Fibroblast of peridontal ligament (primary cell): Measurements from ENCODE around the gene HYI.

Experiments used
- DNase-seq: peaks from one replicate; pipeline ENCODE4 v3.0.0-alpha.2; 2010; ENCODE audit errors: extremely low read depth

The HYI gene

DNA sequence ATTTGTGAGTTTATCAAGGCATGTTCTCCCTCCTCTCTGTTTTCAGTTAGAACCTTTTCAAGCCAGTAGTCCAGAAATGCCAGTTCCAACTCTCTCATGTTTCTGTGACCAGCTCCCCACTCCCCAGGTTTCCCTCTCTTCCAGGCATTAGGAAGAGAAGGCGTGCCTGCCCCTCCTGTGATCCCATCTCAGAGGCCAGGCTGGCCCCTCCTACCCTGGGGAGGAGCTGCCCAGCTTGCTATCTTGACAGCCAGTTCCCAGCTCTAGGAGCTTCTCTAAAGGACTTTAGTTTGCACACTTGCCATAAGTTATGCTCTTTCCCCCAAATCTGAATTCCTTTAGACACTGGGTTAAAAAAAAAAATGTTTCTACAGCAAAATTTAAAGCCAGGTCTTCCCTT lies 8.9 kb downstream of the HYI start:
- no peak for DNase-seq

DNA sequence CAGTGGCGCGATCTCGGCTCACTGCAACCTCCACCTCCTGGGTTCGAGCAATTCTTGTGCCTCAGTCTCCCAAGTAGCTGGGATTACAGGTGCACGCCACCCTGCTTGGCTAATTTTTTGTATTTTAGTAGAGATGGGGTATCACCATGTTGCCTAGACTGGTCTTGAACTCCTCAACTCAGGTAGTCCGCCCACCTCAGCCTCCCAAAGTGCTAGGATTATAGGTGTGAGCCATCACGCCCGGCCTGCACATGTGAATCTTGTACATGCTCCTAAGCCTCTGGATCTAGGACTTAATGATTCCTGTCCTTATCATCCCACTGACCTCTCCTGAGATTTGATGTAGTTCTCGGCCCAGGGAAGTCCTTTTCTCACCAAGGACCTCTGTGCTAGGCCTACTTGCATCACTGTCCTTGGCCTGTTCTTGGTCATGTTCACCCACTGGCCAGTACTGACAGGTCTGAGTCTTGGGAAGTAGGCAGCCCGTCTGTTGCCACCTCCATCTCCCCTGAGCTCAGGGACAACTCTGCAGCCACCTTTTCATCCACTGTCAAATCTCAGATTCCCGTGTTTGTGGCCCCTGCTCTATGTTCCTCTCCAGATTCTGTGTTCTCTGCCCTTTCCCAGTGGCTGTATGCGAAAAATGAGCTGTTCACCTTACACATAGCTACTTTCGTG lies 9.4 kb downstream of the HYI start:
- DNase-seq: no peak

DNA sequence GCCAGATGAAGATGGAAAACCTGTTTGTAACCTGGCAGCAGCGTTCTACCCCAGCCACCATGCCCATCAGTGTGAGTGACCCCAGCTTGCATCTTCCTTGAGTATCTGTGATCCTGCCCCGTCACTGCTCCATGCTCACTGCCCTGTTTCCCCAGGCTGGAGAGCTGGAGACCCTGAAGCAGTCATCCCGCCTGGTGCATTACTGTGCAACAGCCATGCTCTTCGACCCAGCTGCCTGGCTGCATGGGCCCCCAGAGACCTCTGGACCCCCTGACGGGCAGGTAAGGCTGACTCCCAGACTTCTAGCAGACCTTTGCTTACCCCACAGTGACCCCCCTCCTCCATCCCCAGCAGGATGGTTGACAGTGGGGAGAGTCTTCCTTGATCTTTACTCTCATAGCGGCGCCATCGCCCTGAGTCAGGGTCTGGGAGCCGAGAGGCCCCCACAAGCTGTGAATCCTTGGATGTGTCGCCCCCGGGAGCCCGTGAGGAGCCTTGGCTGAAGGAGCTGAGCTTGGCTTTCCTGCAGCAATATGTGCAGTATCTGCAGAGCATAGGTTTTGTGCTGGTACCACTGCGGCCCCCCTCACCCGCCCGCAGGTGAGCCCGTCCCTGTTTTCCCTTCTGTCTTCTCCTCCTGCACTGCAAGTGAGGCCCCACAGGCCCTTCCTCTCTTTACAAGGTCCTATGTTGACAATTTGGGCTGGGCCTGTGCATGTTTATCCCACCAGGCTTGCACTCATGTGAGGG lies 10.4 kb downstream of the HYI start:
- no peak for DNase-seq

- no peak for DNase-seq
Observed at GRCh38 chr1:43442756-43443155, 11.0 kb downstream of the HYI start.

DNA sequence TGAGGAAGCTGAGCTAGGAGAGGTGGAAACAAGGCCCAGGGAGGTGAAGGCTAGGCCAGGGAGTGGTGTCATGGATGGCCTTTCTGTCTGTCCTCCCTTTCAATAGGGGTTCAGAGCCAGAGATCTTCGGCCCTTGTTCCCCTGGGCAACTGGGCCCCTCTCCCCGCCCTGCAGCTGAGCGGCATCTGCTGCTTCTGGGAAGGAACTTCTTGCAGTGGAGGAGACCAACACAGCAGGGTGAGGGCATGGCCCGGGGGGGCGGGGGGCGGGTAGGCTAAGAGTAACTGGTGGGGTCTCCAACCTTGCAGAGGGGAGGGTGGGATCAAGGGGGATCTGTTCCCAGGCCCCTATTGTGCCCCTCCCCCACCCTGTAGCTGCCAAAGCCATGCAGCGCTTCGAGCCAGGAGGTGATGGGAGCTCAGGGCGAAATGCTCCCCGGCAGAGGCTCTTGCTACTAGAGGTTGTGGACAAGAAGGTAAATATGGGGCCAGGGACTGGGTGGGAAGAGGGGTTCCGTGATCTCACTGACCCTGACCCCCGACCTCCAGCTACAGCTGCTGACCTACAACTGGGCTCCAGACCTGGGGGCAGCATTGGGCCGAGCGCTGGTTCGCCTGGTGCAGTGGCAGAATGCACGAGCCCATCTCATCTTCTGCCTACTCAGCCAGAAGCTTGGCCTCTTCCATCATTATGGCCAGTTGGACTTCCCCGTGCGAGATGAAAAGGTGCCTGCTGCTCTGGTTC lies 11.7 kb downstream of the HYI start:
- no peak for DNase-seq

GRCh38 chr1:43441166-43441893 lies 12.4 kb downstream of the HYI start:
- DNase-seq: no peak

DNA sequence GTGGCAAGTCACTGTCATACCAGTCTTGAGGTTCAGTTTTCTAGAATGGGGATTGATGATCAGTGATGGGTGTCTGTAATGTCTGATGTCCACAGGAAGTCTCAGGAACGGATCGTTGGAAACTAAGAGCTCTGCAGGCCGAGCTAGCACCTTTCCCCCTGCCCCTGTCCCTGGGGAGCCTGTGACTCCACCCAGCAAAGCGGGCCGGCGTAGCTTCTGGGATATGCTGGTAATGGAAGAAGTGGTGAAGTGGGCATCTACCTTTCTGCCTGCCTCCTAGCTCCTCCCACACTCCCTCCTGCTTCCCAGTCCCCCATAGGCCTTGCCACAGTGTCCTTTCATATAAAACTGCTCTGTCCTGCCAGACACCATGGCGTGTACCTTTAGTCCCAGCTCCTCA lies 13.4 kb downstream of the HYI start:
- no peak for DNase-seq

GRCh38 chr1:43439781-43440180 lies 13.9 kb downstream of the HYI start:
- no peak for DNase-seq

DNA sequence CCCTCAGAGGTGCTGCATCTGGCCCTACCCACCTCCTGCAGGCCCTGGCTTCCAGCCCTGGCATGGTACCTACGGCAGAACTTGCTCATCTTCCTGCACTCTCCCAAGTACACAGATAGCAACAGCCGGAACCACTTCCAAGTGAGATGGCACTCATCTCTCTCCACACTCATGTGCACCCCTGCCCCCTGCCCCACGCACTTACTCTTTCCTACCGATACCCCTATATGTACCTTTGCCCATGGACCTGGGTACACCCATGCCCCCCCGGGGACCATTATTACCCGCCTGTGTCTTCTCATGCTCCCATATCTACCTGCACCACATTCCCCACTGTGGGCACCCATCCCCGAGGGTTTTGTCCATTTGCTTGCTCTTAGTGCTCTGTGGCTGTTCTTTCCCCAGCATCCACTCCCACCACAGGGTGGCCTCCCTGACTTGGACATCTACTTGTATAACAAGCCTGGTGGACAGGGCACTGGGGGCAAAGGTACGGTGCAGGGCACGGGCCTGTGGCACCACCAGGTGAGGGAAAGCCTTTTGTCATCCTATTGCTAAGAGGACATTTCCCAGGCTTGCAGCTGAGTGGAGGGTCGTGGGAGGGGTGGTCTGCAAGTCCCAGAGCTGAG lies 14.7 kb downstream of the HYI start:
- no peak for DNase-seq

DNA sequence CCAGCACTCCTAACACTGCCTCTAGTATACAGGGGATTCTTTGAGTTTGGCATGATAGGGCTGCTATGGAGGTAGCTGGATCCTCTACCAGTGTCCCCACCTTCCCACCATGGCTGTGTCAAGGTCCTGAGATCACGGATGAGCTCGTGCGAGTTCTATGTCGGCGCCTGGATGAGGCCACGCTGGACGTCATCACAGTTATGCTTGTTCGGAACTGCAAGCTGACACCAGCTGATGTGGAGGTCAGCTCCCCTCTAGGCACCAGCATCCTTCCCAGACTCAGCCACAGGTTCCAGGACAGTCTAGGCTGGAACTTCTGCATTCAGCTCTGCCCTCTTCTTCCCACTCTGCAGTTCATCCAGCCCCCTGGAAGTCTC lies 15.2 kb downstream of the HYI start:
- DNase-seq: no peak

GRCh38 chr1:43438006-43438405 lies 15.7 kb downstream of the HYI start:
- DNase-seq: no peak

DNA sequence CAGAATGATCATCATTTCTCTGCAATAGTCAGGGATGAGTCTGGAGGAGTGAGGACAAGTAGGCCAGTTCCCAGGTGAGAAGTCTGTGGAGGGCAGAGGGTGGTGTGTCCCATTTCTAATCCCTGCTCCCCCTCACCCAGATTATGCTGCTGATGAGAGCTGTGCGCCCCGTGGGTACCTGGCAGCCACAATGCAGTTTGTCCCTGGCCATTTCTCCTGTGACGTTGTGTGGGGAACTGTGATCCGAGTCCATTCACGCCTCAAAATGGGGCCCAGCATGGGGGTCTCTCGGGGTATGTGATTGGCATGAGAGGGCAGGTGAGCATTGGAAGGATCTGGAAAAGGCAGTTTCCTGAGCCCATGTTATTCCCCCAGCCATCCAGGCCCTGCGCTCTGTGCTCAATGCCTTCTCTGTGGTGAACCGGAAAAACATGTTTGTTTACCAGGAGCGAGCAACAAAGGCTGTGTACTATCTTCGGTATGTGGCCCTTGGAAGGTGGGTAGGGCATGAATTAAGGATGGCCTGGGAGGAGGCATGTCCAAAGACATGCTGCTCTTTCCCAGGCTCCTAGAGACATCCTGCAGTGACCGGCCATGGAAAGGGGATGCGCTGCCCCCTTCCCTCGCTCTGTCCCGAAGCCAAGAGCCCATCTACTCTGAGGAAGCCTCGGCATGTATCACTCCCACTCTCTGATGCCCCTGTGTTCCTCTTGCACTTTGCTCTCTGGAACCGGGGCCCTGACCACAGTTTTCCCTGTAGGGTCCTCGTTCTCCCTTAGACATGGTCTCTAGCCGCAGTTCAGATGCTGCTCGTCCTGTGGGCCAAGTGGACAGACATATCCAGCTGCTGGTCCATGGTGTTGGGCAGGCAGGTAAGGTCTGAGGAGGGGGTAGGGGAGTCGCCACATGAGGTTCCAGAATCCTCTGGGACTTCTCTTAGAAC lies 16.4 kb downstream of the HYI start:
- no peak for DNase-seq

DNA sequence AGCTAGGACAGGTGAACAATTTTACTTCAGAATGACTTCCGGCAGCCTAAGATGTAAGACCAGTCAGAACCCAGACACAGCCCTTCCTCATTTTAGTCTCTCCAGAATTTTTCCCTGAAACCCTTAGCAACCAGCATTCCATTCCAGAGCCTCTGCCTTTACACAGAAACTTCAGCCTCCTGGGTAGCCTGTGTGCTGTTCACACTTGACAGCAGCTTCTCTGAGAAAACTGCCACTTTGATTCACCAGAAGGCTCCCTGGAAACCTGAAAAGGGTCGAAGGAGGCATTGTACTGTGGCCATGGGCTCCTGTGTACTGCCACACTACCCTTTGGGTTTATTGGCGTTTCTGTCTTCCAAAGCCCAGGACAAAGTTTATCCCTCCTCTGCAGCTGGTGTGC lies 17.4 kb downstream of the HYI start:
- DNase-seq: peak; percentile 16

DNA sequence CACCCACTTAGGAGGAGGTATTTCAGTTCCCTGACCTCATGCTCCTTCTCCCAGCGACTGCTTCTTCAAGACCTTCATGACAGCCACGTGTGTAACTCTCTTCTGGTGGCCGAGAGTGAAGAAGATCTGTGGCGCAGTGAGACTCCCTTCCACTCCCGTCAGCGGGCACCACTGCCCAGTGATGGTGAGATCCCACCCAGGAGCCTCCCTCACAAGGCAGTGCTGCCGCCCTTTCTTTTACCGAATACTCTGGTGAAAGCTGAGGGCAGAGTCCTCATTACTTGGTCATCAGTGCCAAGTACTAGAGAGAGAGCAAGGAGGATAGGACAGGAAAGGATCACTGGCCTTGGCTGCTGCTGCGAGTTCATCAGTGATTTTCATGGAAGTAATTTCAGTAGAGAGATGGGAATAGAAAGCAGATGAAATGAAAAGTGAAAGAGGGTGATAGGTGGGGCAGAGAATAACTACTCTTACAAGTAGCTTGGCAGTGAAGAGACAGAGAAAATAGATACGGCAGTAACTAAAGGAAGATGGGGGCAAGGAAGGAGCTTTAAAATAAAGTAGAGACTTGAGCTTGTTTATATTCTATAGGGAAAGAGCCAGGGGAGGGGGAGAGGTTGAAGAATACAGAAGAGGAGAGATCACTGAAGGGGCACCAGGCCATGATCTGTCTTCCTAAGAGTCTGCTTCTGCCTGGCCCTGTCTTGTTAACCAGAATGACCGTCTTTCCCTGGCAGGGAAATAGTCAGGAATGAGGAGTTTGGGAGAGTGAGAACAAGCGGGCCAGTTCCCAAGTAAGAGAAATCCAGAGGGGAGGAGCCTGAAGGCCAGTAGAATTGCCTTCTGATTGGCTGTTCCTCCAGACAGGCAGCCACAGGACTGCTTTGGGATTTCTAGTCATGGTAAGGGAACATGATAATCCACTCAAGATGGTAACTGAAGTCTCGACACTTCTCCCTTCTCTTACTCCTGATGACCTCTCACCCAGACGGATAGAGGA lies 18.3 kb downstream of the HYI start:
- DNase-seq: peak; percentile 93

- DNase-seq: no peak
Observed at GRCh38 chr1:43434256-43434655, 19.5 kb downstream of the HYI start.

DNA sequence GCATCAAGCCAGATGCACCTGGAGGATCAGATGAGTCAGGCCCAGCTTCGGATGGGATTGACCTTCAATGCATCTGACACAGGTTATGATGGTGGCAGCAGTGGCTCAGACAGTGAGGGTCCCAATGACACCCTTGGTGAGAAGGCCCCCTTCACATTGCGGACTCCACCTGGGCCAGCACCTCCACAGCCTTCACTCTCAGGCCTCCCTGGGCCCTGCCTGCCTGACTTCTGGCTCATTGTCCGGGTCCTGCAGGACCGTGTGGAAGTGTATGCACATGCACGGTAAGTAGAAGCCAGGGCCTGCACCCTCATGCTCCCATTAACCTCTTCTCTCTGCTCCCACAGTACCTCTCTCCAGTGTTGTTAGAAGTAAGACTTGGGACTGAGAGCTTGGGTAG lies 20.8 kb downstream of the HYI start:
- no peak for DNase-seq

- no peak for DNase-seq
Observed at GRCh38 chr1:43432171-43432860, 21.4 kb downstream of the HYI start.

GRCh38 chr1:43431676-43432075 lies 22.1 kb downstream of the HYI start:
- no peak for DNase-seq

GRCh38 chr1:43430831-43431230 lies 22.9 kb downstream of the HYI start:
- DNase-seq: no peak
